GM18870 (cell line): Measurements from ENCODE around the gene MUC20.
"Not testable (repeated sequence)": the region's sequence is repeated elsewhere in the genome, so short reads cannot be mapped to it uniquely, and the experiment has no call there.

Source experiments
- ATAC-seq: cut with Tn5 transposase; IDR thresholded peaks from one replicate; pipeline ENCODE4 v1.9.1; 2021; ENCODE audit warnings: moderate library complexity; ENCODE audit not compliant: unreplicated experiment

MUC20 gene

DNA sequence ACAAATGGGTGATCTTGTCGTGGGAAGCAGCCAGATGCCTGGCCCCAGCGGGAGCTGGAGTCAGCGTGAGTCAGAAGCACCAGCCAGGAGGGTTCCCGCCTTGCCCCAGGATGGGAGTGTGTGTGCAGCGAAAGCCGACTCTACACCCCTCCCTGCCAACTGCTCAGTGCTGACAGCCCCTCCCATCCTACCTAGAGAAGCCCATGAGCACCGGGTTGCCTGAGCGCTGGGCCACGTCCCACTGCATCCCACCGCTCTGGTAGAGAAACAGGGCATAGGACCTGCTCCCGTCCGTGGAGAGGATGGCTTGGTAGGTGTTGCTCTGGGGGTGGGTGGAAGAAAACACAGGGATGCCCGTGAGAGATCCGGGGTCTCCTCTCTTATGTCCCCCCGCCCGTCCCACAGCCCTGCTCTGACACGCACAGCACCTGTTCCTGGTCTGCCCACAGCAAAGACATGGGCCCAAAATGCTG is 48.1 kb downstream of the MUC20 start:
- ATAC-seq: no peak

DNA sequence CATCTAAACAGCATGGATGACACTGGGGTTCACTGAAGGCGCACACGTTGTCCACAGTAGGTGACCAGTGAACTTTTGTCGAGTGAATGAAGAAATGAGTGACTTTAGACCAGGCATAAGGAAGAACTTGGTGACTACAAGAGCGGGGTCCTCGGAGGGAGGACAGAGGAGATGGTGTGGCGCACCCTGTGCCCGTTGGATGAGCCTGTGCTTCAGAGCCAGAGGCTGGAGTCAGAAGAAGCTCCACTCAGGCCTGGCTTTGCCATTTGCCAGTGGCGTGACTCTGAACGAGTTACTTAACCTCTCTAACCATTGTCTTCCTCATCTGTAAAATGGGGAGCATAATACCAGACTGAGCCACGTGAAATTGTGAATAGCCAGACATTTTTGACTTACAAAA is 48.8 kb downstream of the MUC20 start:
- no peak for ATAC-seq

DNA sequence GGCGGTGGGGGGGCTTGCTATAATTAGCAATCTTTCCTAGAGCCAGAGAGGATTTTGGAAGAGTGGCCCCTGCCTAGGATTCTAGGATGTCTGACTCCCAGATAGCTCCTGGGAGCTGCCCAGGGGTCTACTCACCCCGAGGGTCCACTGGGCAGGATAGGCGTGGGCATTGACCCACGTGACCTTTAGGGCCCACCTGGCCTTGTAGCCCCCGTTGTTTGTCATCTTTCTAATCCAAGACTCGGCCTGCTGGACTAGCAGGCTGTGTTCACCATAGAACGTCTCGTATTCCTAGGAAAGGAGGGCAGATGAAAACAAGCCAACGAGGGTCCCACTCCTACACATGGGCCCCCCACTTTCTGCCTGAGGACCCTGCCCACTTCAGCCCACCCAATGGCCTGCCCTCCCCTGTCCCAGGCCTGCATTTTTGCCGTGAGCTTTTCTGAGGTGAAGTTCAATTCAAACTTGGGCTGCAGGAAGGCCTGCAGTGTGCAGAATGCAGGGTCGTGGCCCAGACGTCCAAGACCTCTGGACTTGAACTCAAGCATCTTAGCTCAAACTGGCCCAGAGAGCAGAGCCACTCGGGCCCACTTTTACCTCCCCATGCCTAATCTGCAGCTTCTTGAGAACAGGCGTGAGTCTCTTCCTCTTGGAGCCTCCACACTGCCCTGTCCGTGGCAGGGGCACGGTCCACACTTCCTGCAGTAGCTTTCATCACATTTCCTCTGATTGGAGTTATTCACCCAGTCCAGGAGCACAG is 49.5 kb downstream of the MUC20 start:
- ATAC-seq: no peak

DNA sequence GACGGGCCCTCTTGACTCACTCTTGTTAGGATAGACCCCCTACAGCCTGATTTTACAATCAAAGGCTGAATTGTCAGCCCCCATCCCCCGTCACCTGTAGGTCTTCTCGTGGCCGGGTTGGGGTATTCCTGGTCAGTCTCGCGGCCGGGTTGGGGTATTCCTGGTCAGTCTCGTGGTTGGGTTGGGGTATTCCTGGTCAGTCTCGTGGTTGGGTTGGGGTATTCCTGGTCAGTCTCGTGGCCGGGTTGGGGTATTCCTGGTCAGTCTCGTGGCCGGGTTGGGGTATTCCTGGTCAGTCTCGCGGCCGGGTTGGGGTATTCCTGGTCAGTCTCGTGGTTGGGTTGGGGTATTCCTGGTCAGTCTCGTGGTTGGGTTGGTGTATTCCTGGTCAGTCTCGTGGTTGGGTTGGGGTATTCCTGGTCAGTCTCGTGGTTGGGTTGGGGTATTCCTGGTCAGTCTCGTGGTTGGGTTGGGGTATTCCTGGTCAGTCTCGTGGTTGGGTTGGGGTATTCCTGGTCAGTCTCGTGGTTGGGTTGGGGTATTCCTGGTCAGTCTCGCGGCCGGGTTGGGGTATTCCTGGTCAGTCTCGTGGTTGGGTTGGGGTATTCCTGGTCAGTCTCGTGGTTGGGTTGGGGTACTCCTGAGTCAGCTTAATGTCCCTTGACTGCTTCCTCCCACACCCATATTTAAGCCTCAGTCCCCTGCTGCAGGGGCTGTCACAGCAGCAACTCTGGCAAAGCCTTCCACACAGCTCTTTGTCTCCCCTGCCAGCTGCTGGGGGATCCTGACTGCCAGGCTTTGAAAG is 50.3 kb downstream of the MUC20 start:
- ATAC-seq: not testable (repeated sequence)

DNA sequence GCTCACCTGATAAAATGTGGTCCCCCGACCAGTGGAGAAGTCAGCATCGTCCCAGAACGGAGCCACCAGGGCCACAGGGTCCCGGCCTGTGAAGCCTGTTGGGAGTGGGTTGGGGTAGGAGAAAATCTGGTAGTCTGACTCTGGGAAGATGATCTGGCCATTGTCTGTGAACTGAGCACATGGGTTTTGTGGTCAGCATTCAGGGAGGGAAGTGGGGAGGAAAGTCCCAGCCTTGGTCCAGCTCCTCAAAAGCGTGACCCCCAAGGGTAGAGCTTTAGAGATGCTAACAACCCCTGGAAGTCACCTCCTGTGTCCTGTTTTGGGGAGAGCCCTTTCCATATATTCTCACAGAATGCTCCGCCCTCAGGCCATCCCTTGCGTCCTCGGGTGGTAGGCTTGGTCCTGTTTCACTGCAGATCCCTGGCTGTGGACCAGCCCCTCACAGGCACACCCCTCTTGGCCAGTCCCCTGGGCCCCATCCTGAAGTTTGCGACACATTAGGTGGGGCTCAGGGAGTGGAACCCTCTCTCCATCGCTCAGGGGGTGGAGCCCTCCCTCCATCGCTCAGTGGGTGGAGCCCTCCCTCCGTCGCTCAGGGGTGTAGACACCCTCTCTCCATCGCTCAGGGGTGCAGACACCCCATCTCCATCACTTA is 51.0 kb downstream of the MUC20 start:
- no peak for ATAC-seq

DNA sequence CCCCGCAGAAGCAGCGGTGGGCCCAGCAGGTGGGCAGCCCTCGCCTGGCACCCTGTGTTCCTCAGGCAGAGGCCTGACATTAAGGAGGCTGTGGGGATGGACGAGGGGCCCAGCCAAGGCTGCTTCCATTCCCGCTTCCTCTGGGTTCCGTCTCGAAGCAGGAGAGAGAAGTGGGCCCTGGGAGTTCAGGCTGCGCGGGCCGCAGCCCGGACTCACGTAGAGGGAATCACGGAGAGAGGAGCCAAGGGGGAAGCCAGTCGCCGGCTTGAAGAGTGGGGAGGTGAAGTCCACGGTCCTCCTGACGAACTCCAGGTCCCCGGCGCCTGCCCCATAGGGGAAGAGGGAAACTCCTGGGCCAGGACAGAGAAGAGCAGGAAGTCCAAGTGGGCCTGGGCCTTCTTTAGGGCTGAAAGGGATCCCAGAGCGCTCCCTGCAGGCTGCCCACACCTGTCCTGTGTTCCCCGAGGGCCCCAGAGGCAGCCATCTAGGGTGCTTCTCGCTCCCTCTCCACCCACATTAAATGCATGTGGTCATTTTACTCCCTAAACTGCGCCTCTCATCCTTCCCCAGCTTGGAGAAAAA is 53.3 kb downstream of the MUC20 start:
- ATAC-seq: no peak

DNA sequence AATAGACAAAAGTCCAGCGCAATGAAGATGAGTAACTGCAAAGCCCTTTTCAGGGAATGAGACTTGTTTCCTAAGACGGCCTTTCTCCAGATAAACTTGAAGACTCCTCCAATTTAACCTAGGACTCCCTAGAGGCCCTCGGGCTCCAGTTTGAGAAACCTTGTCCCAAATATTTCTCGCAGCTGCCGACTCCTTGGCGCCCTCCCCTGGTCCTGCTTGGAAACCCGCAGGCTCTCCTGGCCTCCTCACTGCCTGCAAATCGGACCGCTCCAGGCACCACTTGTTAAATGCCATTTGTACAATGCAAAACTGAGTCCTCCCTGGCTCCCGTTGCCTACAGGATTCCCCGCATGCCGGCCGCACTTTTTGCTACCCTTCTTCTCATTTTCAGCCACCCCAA is 54.1 kb downstream of the MUC20 start:
- no peak for ATAC-seq

DNA sequence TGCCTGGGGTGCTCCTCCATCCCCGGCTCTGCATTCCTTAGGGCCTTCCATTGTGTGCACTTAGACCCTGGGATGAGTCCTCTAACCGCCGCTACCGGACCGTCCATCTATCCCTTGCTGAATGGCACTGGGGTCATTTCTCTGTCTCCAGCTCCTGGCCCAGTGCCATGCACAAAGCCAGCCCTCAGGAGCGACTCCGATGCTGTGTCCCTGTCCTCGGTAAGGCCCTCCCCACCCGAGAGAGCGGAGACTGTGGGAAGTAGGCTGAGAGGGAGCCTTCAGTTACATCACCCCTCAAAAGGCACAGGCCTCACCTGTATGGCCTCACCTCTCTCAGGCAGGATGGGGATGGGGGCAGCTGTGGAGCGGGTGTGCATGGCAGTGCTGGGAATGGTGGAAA is 57.2 kb downstream of the MUC20 start:
- ATAC-seq: no peak

DNA sequence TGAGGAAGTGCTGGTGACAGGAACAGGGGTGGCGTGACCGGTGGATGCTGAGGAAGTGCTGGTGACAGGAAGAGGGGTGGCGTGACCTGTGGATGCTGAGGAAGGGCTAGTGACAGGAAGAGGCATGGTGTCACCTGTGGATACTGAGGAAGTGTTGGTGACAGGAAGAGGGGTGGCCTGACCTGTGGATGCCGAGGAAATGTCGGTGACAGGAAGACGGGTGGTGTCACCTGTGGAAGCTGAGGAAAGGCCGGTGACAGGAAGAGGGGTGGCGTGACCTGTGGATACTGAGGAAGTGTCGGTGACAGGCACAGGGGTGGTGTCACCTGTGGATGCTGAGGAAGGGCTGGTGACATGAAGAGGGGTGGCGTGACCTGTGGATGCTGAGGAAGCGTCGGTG is 60.5 kb downstream of the MUC20 start:
- ATAC-seq: not testable (repeated sequence)
